Prostate gland (tissue), 2 donors: ENCODE measurements around the gene PSMA8. TPM values are rescaled to one million over a fixed set of nuclear protein-coding genes. Genes with fewer than 3 reads are reported as not detected.
A peak's percentile ranks its signal among the peaks of the same experiment; 100 is the strongest.

Experiments
- DNase-seq: peaks from one replicate; pipeline ENCODE4 v3.0.0-alpha.2; 2019; ENCODE audit warnings: low spot score
- H3K27ac ChIP-seq, 2 donors: fragments of 200-600 bp; sonication (generic); 2 replicates each; pipeline ENCODE4 v1.5.1; 2017 to 2019
- H3K27me3 ChIP-seq: fragments of 200-600 bp; sonication (generic); replicated peaks from 2 replicates; pipeline ENCODE4 v1.5.1; 2019; ENCODE audit not compliant: insufficient read depth
- H3K36me3 ChIP-seq, 2 donors: fragments of 200-600 bp; sonication (generic); 1 replicate in 1 of 2; 2 replicates in 1 of 2; pipeline versions ENCODE4 v1.5.1 to v1.8.1; 2017 to 2019
- H3K4me1 ChIP-seq: fragments of 200-600 bp; sonication (generic); replicated peaks from 2 replicates; pipeline ENCODE4 v1.5.1; 2019
- H3K4me3 ChIP-seq, 2 donors: fragments of 200-600 bp; sonication (generic); 2 replicates each; pipeline ENCODE4 v1.5.1; 2017 to 2019
- H3K9me3 ChIP-seq: fragments of 200-600 bp; sonication (generic); 2 replicates; pipeline ENCODE4 v1.5.1; 2017
- CTCF ChIP-seq, 4 experiments: fragments of 200-600 bp in 2 of 4; fragments of 450-650 bp in 2 of 4; sonication (generic) in 2 of 4; IDR thresholded peaks; 1 replicate in 3 of 4; 2 replicates in 1 of 4; pipeline ENCODE4 v1.5.1; 2016 to 2019; ENCODE audit warnings: antibody characterized with exemption in 4 of 4, mild to moderate bottlenecking in 2 of 4, moderate library complexity in 2 of 4
- POLR2A ChIP-seq: fragments of 450-650 bp; IDR thresholded peaks from one replicate; pipeline ENCODE4 v1.6.1; 2016; ENCODE audit warnings: antibody characterized with exemption, mild to moderate bottlenecking
- POLR2AphosphoS5 ChIP-seq: sonication (generic); formaldehyde crosslinking; IDR thresholded peaks from one replicate; pipeline ENCODE4 v1.6.1; 2017; ENCODE audit warnings: antibody characterized with exemption
- WGBS: methylation state at CpG from one replicate; pipeline ENCODE4 v1.1.5; 2018; 5-methylcytosine and 5-hydroxymethylcytosine counted together
- intact Hi-C: fragments of 100-400 bp; cut with DNase I; formaldehyde crosslinking; loops from one replicate; pipeline ENCODE4 v1.14.2; 2022
- total RNA-seq, 2 donors: library from RNA; depleted of rRNA; stranded (reverse); fragments of >200 nt; gene quantifications; one replicate each; pipeline ENCODE4 v1.1.0, GENCODE V29; 2016

PSMA8 gene
- total RNA-seq, 2 donors from 2014 or later: 2.9 TPM; not detected in 1

GRCh38 chr18:26089293-26090129, 44.2 kb upstream of the PSMA8 start:
- H3K4me1 ChIP-seq: no peaks in the 10 kb centered on the region
- no peaks in the 10 kb centered on the region for H3K27me3 ChIP-seq
- H3K27ac ChIP-seq: peak overlapping the region; percentile 92 to 94
- H3K4me3 ChIP-seq: peak overlapping the region; percentile 73 to 78
- intact Hi-C loops: loop anchor here (2.0 to 10.0 kb wide), 2 partner anchors 137 to 365 kb away; partner anchors contain the start of gene TAF4B
- TF ChIP-seq POLR2AphosphoS5 (no peak), POLR2A (no peak)
- no peaks in the 10 kb centered on the region for H3K36me3 ChIP-seq
- peak; percentile 12 for DNase-seq
- H3K9me3 ChIP-seq: no peaks in the 10 kb centered on the region
- under 1% methylated on average over 33 of the region's 35 CpGs for WGBS

GRCh38 chr18:26090130-26091046, 43.3 kb upstream of the PSMA8 start, which contains the start of gene SS18:
Gene SS18, minus strand, starts transcription at chr18:26090613. Its CDS starts 44 bp downstream, at chr18:26090569.
- intact Hi-C loops: loop anchor here (2.0 kb wide), 1 partner anchor 136 kb away; the partner anchor contains the start of gene TAF4B
- Histone ChIP-seq H3K9me3 (no peaks in the 10 kb centered on the region), H3K4me3 (peak within 1 kb of the TSS; percentile 73 to 78), H3K27me3 (no peaks in the 10 kb centered on the region), H3K4me1 (no peaks in the 10 kb centered on the region), H3K36me3 (no peaks in the 10 kb centered on the region), H3K27ac (peak within 1 kb of the TSS; percentile 92 to 94)
- 1% methylated on average over 67 of the region's 89 CpGs for WGBS
- DNase-seq: peak; percentile 92
- TF ChIP-seq POLR2A (peak; percentile 43), POLR2AphosphoS5 (peak; percentile 74), CTCF (IDR thresholded peaks at IDR 0.05) (no peak)

GRCh38 chr18:26091047-26091630, 42.5 kb upstream of the PSMA8 start:
- Histone ChIP-seq H3K4me1 (no peaks in the 10 kb centered on the region), H3K4me3 (peak overlapping the region; percentile 73 to 78), H3K27me3 (no peaks in the 10 kb centered on the region), H3K36me3 (no peaks in the 10 kb centered on the region), H3K27ac (peak overlapping the region; percentile 92 to 94), H3K9me3 (no peaks in the 10 kb centered on the region)
- no peak for TF ChIP-seq CTCF (IDR thresholded peaks at IDR 0.05)
- intact Hi-C loops: loop anchor here (2.0 kb wide), 1 partner anchor 136 kb away; the partner anchor contains the start of gene TAF4B
- WGBS: 3% methylated on average over 29 of the region's 29 CpGs
- no peak for DNase-seq

GRCh38 chr18:26096852-26097251, 36.8 kb upstream of the PSMA8 start:
- Histone ChIP-seq H3K27me3 (no peaks in the 10 kb centered on the region), H3K27ac (no peak overlapping the region), H3K4me1 (no peaks in the 10 kb centered on the region), H3K4me3 (no peak overlapping the region), H3K9me3 (no peaks in the 10 kb centered on the region), H3K36me3 (no peaks in the 10 kb centered on the region)
- TF ChIP-seq CTCF (IDR thresholded peaks at IDR 0.05) (no peak), POLR2AphosphoS5 (no peak), POLR2A (no peak)
- 65% methylated on average over 1 of the region's 1 CpG for WGBS
- no peak for DNase-seq
- intact Hi-C loops: no loop called here

GRCh38 chr18:26097563-26097962, 36.1 kb upstream of the PSMA8 start:
- Histone ChIP-seq H3K4me1 (no peaks in the 10 kb centered on the region), H3K27me3 (no peaks in the 10 kb centered on the region), H3K9me3 (no peaks in the 10 kb centered on the region), H3K4me3 (no peak overlapping the region), H3K36me3 (no peaks in the 10 kb centered on the region), H3K27ac (no peak overlapping the region)
- TF ChIP-seq CTCF (IDR thresholded peaks at IDR 0.05): no peak
- TF ChIP-seq POLR2A: no peak
- TF ChIP-seq POLR2AphosphoS5: no peak
- no peak for DNase-seq
- intact Hi-C loops: no loop called here
- WGBS: 70% methylated on average over 5 of the region's 5 CpGs
